Smooth muscle cell (in vitro differentiated cells): ENCODE results near the gene MYOF. TPM values are rescaled to one million over a fixed set of nuclear protein-coding genes. Genes with fewer than 3 reads are reported as not detected.

Experiments
- DNase-seq: peaks from one replicate; lab custom pipeline; 2025; ENCODE audit not compliant: unreplicated experiment; lab: John Stamatoyannopoulos, UW
- H2AFZ ChIP-seq: fragments of 200-600 bp; sonication (generic); 2 replicates; pipeline ENCODE4 v1.6.0; 2016; ENCODE audit warnings: antibody characterized with exemption, low read depth, mild to moderate bottlenecking
- H3F3A ChIP-seq: fragments of 200-600 bp; sonication (generic); 2 replicates; pipeline ENCODE4 v1.6.0; 2017; ENCODE audit warnings: antibody characterized with exemption, low read depth
- H3K27ac ChIP-seq: fragments of 200-600 bp; sonication (generic); 2 replicates; pipeline ENCODE4 v1.5.1; 2016; ENCODE audit warnings: low read depth, mild to moderate bottlenecking
- H3K27me3 ChIP-seq: fragments of 200-600 bp; sonication (generic); 2 replicates; pipeline ENCODE4 v1.6.1; 2016; ENCODE audit warnings: low read depth, mild to moderate bottlenecking
- H3K36me3 ChIP-seq: fragments of 200-600 bp; sonication (generic); 2 replicates; pipeline ENCODE4 v1.5.1; 2016; ENCODE audit warnings: low read depth
- H3K4me1 ChIP-seq: fragments of 200-600 bp; sonication (generic); 2 replicates; pipeline ENCODE4 v1.5.1; 2016; ENCODE audit warnings: low read depth
- H3K4me2 ChIP-seq: fragments of 200-600 bp; sonication (generic); 2 replicates; pipeline ENCODE4 v1.6.0; 2016; ENCODE audit warnings: mild to moderate bottlenecking
- H3K4me3 ChIP-seq: fragments of 200-600 bp; sonication (generic); 2 replicates; pipeline ENCODE4 v1.5.1; 2016; ENCODE audit warnings: mild to moderate bottlenecking
- H3K79me2 ChIP-seq: fragments of 200-600 bp; sonication (generic); 2 replicates; pipeline ENCODE4 v1.6.0; 2016; ENCODE audit warnings: low read depth, mild to moderate bottlenecking
- H3K9ac ChIP-seq: fragments of 200-600 bp; sonication (generic); 2 replicates; pipeline ENCODE4 v1.6.0; 2016; ENCODE audit warnings: low read depth
- H3K9me3 ChIP-seq: fragments of 200-600 bp; sonication (generic); replicated peaks from 2 replicates; pipeline ENCODE4 v1.5.1; 2016; ENCODE audit warnings: low read depth
- H4K20me1 ChIP-seq: fragments of 200-600 bp; sonication (generic); 2 replicates; pipeline ENCODE4 v1.6.0; 2016; ENCODE audit warnings: low read depth
- WGBS: methylation state at CpG from one replicate; pipeline ENCODE4 v1.1.7; 2016; ENCODE audit warnings: low lambda C conversion rate; 5-methylcytosine and 5-hydroxymethylcytosine counted together
- polyA plus RNA-seq: library from polyadenylated mRNA; unstranded; fragments of >200 nt; fragmentation: Nextera tagmentation; extraction: Ambion mirVana; gene quantifications from 2 replicates; pipeline ENCODE4 v1.2.1, GENCODE V29; 2016
- total RNA-seq: library from RNA; depleted of rRNA; stranded (reverse); fragments of >200 nt; gene quantifications from 2 replicates; pipeline ENCODE4 v1.2.3, GENCODE V29; 2014
- TF ChIP-seq, protein P1 (sequence below): fragments of 200-600 bp; sonication (generic); IDR thresholded peaks from 2 replicates; pipeline ENCODE4 v1.5.1; 2017; ENCODE audit warnings: borderline replicate concordance, mild to moderate bottlenecking, antibody characterized with exemption; ENCODE audit not compliant: insufficient read depth, poor library complexity, severe bottlenecking

Gene MYOF
- total and polyA plus RNA-seq, 2 experiments from 2014 or later, result 29.6 to 99.5 TPM

GRCh38 chr10:93501650-93502049, 19.5 kb upstream of the MYOF start:
- Histone ChIP-seq H3K4me1 (peaks cover 8% of the 10 kb centered on the region), H2AFZ (no peak overlapping the region), H4K20me1 (no peaks in the 10 kb centered on the region), H3K36me3 (no peaks in the 10 kb centered on the region), H3K9ac (no peak overlapping the region), H3K9me3 (no peaks in the 10 kb centered on the region), H3K4me3 (no peak overlapping the region), H3K27ac (no peak overlapping the region), H3K79me2 (peaks cover 11% of the 10 kb centered on the region), H3K4me2 (no peak overlapping the region), H3K27me3 (no peaks in the 10 kb centered on the region), H3F3A (no peaks in the 10 kb centered on the region)
- no peak for DNase-seq
- TF ChIP-seq, protein P1, sequence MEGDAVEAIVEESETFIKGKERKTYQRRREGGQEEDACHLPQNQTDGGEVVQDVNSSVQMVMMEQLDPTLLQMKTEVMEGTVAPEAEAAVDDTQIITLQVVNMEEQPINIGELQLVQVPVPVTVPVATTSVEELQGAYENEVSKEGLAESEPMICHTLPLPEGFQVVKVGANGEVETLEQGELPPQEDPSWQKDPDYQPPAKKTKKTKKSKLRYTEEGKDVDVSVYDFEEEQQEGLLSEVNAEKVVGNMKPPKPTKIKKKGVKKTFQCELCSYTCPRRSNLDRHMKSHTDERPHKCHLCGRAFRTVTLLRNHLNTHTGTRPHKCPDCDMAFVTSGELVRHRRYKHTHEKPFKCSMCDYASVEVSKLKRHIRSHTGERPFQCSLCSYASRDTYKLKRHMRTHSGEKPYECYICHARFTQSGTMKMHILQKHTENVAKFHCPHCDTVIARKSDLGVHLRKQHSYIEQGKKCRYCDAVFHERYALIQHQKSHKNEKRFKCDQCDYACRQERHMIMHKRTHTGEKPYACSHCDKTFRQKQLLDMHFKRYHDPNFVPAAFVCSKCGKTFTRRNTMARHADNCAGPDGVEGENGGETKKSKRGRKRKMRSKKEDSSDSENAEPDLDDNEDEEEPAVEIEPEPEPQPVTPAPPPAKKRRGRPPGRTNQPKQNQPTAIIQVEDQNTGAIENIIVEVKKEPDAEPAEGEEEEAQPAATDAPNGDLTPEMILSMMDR, result no peak

GRCh38 chr10:93498166-93498565, 16.0 kb upstream of the MYOF start:
- no peak for DNase-seq
- no peaks in the 10 kb centered on the region for H3K9me3 ChIP-seq
- no peak overlapping the region for H3K4me3 ChIP-seq
- no peaks in the 10 kb centered on the region for H3K36me3 ChIP-seq
- 78% methylated on average over 5 of the region's 5 CpGs for WGBS
- H3K79me2 ChIP-seq, result peaks cover 11% of the 10 kb centered on the region
- peaks cover 8% of the 10 kb centered on the region for H3K4me1 ChIP-seq
- no peak overlapping the region for H3K27ac ChIP-seq
- H3K27me3 ChIP-seq, result no peaks in the 10 kb centered on the region
- no peak overlapping the region for H3K9ac ChIP-seq
- H3K4me2 ChIP-seq, result no peak overlapping the region
- H4K20me1 ChIP-seq, result no peaks in the 10 kb centered on the region
- H2AFZ ChIP-seq, result peak overlapping the region; percentile 11
- H3F3A ChIP-seq, result peaks cover 3% of the 10 kb centered on the region
- TF ChIP-seq, protein P1, result no peak

GRCh38 chr10:93496322-93497041, 14.3 kb upstream of the MYOF start, which contains the start of gene CEP55:
TSS of gene CEP55 (plus strand) at chr10:93496612. CDS start at chr10:93500052, 3,440 bp downstream.
- Histone ChIP-seq H3K27me3 (no peaks in the 10 kb centered on the region), H3K4me3 (peak within 1 kb of the TSS; percentile 85), H3K27ac (peak within 1 kb of the TSS; percentile 27), H3K4me2 (peak within 1 kb of the TSS; percentile 91), H2AFZ (peak within 1 kb of the TSS; percentile 95), H3K4me1 (peaks cover 8% of the 10 kb centered on the region), H4K20me1 (no peaks in the 10 kb centered on the region), H3K79me2 (peaks cover 11% of the 10 kb centered on the region), H3K9ac (peak within 1 kb of the TSS; percentile 55), H3F3A (peaks cover 3% of the 10 kb centered on the region), H3K9me3 (no peaks in the 10 kb centered on the region), H3K36me3 (no peaks in the 10 kb centered on the region)
- peak; percentile 85 for DNase-seq
- TF ChIP-seq, protein P1, result no peak
- WGBS, result under 1% methylated on average over 66 of the region's 68 CpGs
